Upper lobe of right lung (tissue), 1 donor: ENCODE measurements around the gene HLA-DOA. TPM values are rescaled to one million over a fixed set of nuclear protein-coding genes. Genes with fewer than 3 reads are reported as not detected.

Source experiments
- ATAC-seq: fragments of 200-7000 bp; cut with Tn5 transposase; one replicate; pipeline ENCODE4 v1.9.1; 2020; ENCODE audit warnings: mild to moderate bottlenecking, moderate library complexity
- DNase-seq: peaks from one replicate; pipeline ENCODE4 v3.0.0-alpha.2; 2020
- H3K27ac ChIP-seq: fragments of 200-600 bp; one replicate; pipeline ENCODE4 v1.8.0; 2022
- H3K27me3 ChIP-seq: fragments of 200-600 bp; one replicate; pipeline ENCODE4 v1.8.0; 2022; ENCODE audit warnings: mild to moderate bottlenecking
- H3K36me3 ChIP-seq: fragments of 200-600 bp; one replicate; pipeline ENCODE4 v1.8.0; 2022
- H3K4me1 ChIP-seq: fragments of 200-600 bp; one replicate; pipeline ENCODE4 v1.8.0; 2022
- H3K4me3 ChIP-seq: fragments of 200-600 bp; one replicate; pipeline ENCODE4 v1.8.0; 2022; ENCODE audit warnings: mild to moderate bottlenecking
- H3K9me3 ChIP-seq: fragments of 200-600 bp; one replicate; pipeline ENCODE4 v1.8.0; 2022
- CTCF ChIP-seq: fragments of 200-600 bp; IDR thresholded peaks from one replicate; pipeline ENCODE4 v1.8.0; 2022; ENCODE audit warnings: antibody characterized with exemption
- intact Hi-C: fragments of 100-400 bp; cut with DNase I; formaldehyde crosslinking; loops from one replicate; pipeline ENCODE4 v1.11.0; 2022
- total RNA-seq: library from RNA; stranded (reverse); fragmentation: NEBNext Ultra II Directional; extraction: Animal tissue kit (Norgen Biotek cat#: 25700); gene quantifications from one replicate; pipeline ENCODE4 v1.2.1, GENCODE V29; 2021
- donor health status: DM: no; HTN: yes; CAD: no; lungs with severe emphysema.

HLA-DOA gene
- total RNA-seq, 1 donor from 2014 or later = 25.2 TPM

DNA sequence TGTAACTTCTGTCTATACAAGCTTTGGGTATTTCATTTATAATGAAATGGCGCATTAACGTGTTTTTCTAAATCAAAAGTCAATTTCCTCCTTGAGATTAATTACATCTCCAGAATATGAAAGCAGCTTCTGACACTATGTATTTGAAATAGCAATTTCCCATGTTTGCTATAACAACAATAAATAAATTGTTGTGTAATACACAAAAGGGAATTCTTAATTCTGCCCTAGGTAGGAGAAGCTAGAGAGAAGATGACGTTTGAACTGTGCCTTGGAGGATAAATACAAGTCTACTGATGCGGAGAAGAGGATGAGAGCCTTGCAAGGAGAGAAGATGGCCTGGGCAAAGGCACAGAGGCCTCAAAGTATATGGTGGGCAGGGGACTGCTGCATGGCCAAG, 7.6 kb upstream of the HLA-DOA start:
- DNase-seq (no peak), ATAC-seq (no peak)
- Histone ChIP-seq H3K4me1 (peaks cover 21% of the 10 kb centered on the region), H3K27ac (peak overlapping the region; percentile 92), H3K9me3 (no peaks in the 10 kb centered on the region), H3K27me3 (no peaks in the 10 kb centered on the region), H3K36me3 (no peaks in the 10 kb centered on the region), H3K4me3 (peak overlapping the region; percentile 15)
- intact Hi-C loops = loop anchor here (10.0 kb wide), 1 partner anchor 228 kb away; no protein-coding TSS in a partner anchor
- no peak for TF ChIP-seq CTCF

GRCh38 chr6:33015798-33016197, 6.4 kb upstream of the HLA-DOA start:
- H3K9me3 ChIP-seq = no peaks in the 10 kb centered on the region
- ATAC-seq = no peak
- intact Hi-C loops = loop anchor here (10.0 kb wide), 1 partner anchor 229 kb away; no protein-coding TSS in a partner anchor
- no peaks in the 10 kb centered on the region for H3K36me3 ChIP-seq
- no peak for TF ChIP-seq CTCF
- H3K27ac ChIP-seq = no peak overlapping the region
- no peak for DNase-seq
- H3K27me3 ChIP-seq = no peaks in the 10 kb centered on the region
- H3K4me1 ChIP-seq = peaks cover 21% of the 10 kb centered on the region
- no peak overlapping the region for H3K4me3 ChIP-seq

- Histone ChIP-seq H3K9me3 (no peaks in the 10 kb centered on the region), H3K27ac (no peak overlapping the region), H3K4me3 (no peak overlapping the region), H3K36me3 (no peaks in the 10 kb centered on the region), H3K4me1 (peaks cover 21% of the 10 kb centered on the region), H3K27me3 (no peaks in the 10 kb centered on the region)
- peak; percentile 85 for TF ChIP-seq CTCF
- ATAC-seq (peak; percentile 66), DNase-seq (no peak)
- intact Hi-C loops = loop anchor here (5.0 to 10.0 kb wide), 2 partner anchors 72 to 230 kb away; no protein-coding TSS in a partner anchor
Observed at GRCh38 chr6:33014841-33015634, 5.6 kb upstream of the HLA-DOA start.

DNA sequence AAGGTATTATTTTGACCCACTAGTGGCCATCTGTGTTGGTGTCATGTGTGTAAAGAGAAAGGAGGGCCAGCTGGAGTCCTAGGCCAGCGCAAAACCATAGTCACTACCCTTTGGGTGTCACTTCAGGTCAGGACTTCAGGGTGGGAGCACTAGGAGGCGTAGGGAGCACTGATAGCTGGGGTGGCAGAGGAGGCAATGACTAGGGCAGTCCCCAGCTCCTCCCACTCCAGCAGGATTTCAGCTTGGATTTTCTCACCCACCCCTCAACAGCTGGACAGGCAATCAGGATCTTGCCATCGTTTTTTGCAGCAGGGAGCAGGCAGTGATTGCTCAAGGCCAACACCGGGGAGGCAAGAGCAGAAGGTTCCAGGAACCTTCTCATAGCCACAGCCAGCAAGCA, 4.2 kb upstream of the HLA-DOA start:
- intact Hi-C loops = loop anchor here (5.0 to 10.0 kb wide), 2 partner anchors 74 to 231 kb away; no protein-coding TSS in a partner anchor
- TF ChIP-seq CTCF = no peak
- Histone ChIP-seq H3K27me3 (no peaks in the 10 kb centered on the region), H3K36me3 (no peaks in the 10 kb centered on the region), H3K4me1 (peaks cover 13% of the 10 kb centered on the region), H3K27ac (no peak overlapping the region), H3K9me3 (no peaks in the 10 kb centered on the region), H3K4me3 (no peak overlapping the region)
- DNase-seq = no peak
- ATAC-seq = no peak

GRCh38 chr6:33010356-33010755, 965 bp upstream of the HLA-DOA start:
- no peak for DNase-seq
- H3K9me3 ChIP-seq = no peaks in the 10 kb centered on the region
- ATAC-seq = no peak
- no peaks in the 10 kb centered on the region for H3K36me3 ChIP-seq
- no peak overlapping the region for H3K4me3 ChIP-seq
- peaks cover 4% of the 10 kb centered on the region for H3K4me1 ChIP-seq
- no peak overlapping the region for H3K27ac ChIP-seq
- TF ChIP-seq CTCF = no peak
- intact Hi-C loops = loop anchor here (5.0 to 10.0 kb wide), 2 partner anchors 77 to 234 kb away; no protein-coding TSS in a partner anchor
- H3K27me3 ChIP-seq = no peaks in the 10 kb centered on the region
